Activated naive CD4-positive, alpha-beta T cell treated with anti-CD3 and anti-CD28 coated beads, Interleukin-2, amount 10 ng/mL, durations not matched to agents 7 days and 5 days (primary cell): ENCODE results near the gene DNAJB12.
"Not testable (repeated sequence)": the region's sequence is repeated elsewhere in the genome, so short reads cannot be mapped to it uniquely, and the experiment has no call there.

Source experiments
- CTCF ChIA-PET: fragments of 350-600 bp; sonication (Branson Sonifier 250); formaldehyde crosslinking; loops from one replicate; lab custom pipeline; 2021; ENCODE audit warnings: antibody characterized with exemption; lab: Charles Lee
- DNase-seq: peaks from one replicate; pipeline ENCODE4 v3.0.0-alpha.2; 2020
- H3K27ac Mint-ChIP-seq: one replicate; pipeline ENCODE4 v1.8.0; 2021; ENCODE audit warnings: mild to moderate bottlenecking, moderate library complexity, mixed read lengths
- H3K27me3 Mint-ChIP-seq: one replicate; pipeline ENCODE4 v1.8.0; 2021; ENCODE audit warnings: mild to moderate bottlenecking, mixed read lengths
- H3K36me3 Mint-ChIP-seq: one replicate; pipeline ENCODE4 v1.8.0; 2021; ENCODE audit warnings: mixed read lengths
- H3K4me1 Mint-ChIP-seq: one replicate; pipeline ENCODE4 v1.8.0; 2021; ENCODE audit warnings: mixed read lengths
- H3K4me3 Mint-ChIP-seq: one replicate; pipeline ENCODE4 v1.8.0; 2021; ENCODE audit warnings: mild to moderate bottlenecking, moderate library complexity, mixed read lengths
- H3K9me3 Mint-ChIP-seq: one replicate; pipeline ENCODE4 v1.8.0; 2021; ENCODE audit warnings: mixed read lengths

Gene DNAJB12

DNA sequence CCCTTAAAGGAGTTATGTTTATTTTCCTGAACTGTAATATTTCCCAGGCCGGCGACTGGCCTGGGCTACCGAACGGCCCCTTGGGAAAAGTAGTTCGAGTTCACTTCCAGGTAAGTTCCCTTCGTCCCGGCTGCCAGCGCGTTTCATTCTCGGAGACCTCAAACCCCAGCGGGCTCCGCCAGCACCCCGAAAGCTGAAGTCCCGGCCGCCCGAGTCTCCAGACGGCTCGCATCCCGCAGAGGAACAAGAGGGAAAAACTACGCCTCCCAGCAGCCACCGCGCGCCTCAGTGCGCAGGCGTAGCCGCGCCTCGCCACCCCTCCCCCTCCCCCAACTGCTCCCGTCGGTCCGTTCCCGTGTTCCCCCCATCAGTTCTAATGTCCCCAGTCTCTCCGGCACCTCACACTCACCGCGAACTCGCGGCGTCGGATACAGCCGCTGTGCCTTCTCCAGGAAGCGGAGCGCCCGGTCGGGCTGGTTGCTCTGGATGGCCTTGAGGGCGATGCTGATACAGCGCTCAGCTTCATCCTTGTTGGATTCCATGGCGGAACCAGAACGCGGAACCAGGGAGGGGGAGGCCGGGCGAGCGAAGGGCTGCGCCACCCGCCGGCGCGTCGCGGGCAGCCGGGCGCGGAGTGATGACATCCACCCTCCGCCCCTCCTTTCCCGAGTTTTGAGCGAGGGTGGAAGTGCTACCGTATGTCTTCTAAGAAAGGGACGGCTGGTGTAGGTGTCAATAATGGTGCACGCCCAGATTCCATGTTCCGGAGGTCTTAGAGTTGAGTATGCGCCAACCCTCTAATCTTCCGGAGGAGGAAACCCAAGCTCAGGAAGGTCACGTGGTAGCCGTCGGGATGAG, at the start of gene DNAJB12:
TSS of gene DNAJB12 (minus strand) at position 564 of the 858 bp plus-strand sequence. CDS start at position 542, 22 bp downstream.
- peaks cover 39% of the 10 kb centered on the region for H3K4me1 Mint-ChIP-seq
- H3K36me3 Mint-ChIP-seq: peaks cover 27% of the 10 kb centered on the region
- peaks cover 8% of the 10 kb centered on the region for H3K27me3 Mint-ChIP-seq
- peak within 1 kb of the TSS; percentile 94 for H3K4me3 Mint-ChIP-seq
- peak; percentile 92 for DNase-seq
- no peaks in the 10 kb centered on the region for H3K9me3 Mint-ChIP-seq
- CTCF ChIA-PET: interaction anchor here (1.0 to 1.2 kb wide), 2 partner anchors 10 to 306 kb away, joined by 4 read pairs; no protein-coding TSS in a partner anchor
- H3K27ac Mint-ChIP-seq: peak within 1 kb of the TSS; percentile 94

- CTCF ChIA-PET, H3K27ac Mint-ChIP-seq, DNase-seq, H3K9me3 Mint-ChIP-seq, H3K36me3 Mint-ChIP-seq, H3K4me3 Mint-ChIP-seq, H3K4me1 Mint-ChIP-seq, H3K27me3 Mint-ChIP-seq: not testable (repeated sequence)
Observed at GRCh38 chr10:72395581-72395980, 40.9 kb upstream of the DNAJB12 start.

DNA sequence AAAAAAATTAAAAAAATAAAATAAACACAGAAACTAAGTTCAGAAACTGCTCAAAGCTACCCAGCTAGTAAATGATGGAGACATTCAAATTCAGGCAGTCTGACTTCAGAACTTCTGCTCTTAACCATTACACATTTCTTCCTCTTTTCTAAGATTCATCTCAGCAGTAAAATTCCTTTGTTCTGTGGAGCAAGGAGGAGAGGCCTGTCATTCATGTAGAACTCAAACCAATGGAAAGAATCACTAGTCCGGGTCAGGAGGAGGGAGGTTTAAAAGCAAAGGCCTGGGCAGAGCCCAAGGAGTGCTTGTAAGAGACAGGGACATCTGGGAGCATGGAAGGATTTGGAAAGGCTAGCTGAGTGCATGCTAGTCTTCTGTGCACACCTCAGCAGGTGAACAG, 37.9 kb upstream of the DNAJB12 start:
- H3K27ac Mint-ChIP-seq: no peak overlapping the region
- no peaks in the 10 kb centered on the region for H3K9me3 Mint-ChIP-seq

GRCh38 chr10:72390764-72391163, 36.0 kb upstream of the DNAJB12 start:
- no peak overlapping the region for H3K27ac Mint-ChIP-seq
- no peaks in the 10 kb centered on the region for H3K27me3 Mint-ChIP-seq
- DNase-seq: no peak
- no peak overlapping the region for H3K4me3 Mint-ChIP-seq
- no peaks in the 10 kb centered on the region for H3K36me3 Mint-ChIP-seq
- H3K9me3 Mint-ChIP-seq: no peaks in the 10 kb centered on the region
- CTCF ChIA-PET: no interaction called here
- no peaks in the 10 kb centered on the region for H3K4me1 Mint-ChIP-seq

More for the DNA sequence above, 37.9 kb upstream of the DNAJB12 start:
- CTCF ChIA-PET: interaction anchor here (1.5 kb wide), 1 partner anchor 13 kb away, joined by 3 read pairs; no protein-coding TSS in a partner anchor
- no peak for DNase-seq
- Mint-ChIP-seq H3K4me1 (no peaks in the 10 kb centered on the region), H3K27me3 (no peaks in the 10 kb centered on the region), H3K4me3 (no peak overlapping the region), H3K36me3 (no peaks in the 10 kb centered on the region)

GRCh38 chr10:72389716-72390115, 35.0 kb upstream of the DNAJB12 start:
- H3K4me3 Mint-ChIP-seq: no peak overlapping the region
- CTCF ChIA-PET: no interaction called here
- no peaks in the 10 kb centered on the region for H3K27me3 Mint-ChIP-seq
- no peaks in the 10 kb centered on the region for H3K4me1 Mint-ChIP-seq
- no peaks in the 10 kb centered on the region for H3K9me3 Mint-ChIP-seq
- no peak overlapping the region for H3K27ac Mint-ChIP-seq
- H3K36me3 Mint-ChIP-seq: no peaks in the 10 kb centered on the region
- no peak for DNase-seq

DNA sequence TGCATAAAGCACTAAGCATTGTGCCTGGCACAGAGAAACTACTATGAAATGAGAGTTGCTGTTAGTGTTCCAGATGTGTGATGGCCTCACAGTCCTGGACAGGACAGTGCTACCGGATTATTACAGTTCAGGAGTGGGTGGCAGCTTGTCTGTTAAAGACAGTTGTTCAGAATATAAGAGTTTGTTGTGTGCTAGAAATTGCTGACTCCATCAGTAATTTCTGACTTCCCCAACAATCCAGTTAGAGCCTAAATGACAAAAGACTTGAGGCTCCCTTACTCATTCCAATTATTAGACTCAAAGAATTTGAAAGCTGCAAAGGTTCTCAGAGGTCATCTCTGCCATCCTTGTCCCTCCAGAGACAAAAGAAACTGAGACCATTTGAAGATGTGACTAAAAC, 34.3 kb upstream of the DNAJB12 start:
- no peak overlapping the region for H3K27ac Mint-ChIP-seq
- H3K36me3 Mint-ChIP-seq: no peaks in the 10 kb centered on the region
- H3K9me3 Mint-ChIP-seq: no peaks in the 10 kb centered on the region
- no peak overlapping the region for H3K4me3 Mint-ChIP-seq
- DNase-seq: no peak
- H3K4me1 Mint-ChIP-seq: no peaks in the 10 kb centered on the region
- CTCF ChIA-PET: interaction anchor here (0.6 kb wide), 1 partner anchor 269 kb away, joined by 3 read pairs; no protein-coding TSS in a partner anchor
- no peaks in the 10 kb centered on the region for H3K27me3 Mint-ChIP-seq

- Mint-ChIP-seq H3K4me3 (no peak overlapping the region), H3K27ac (no peak overlapping the region), H3K27me3 (no peaks in the 10 kb centered on the region), H3K36me3 (no peaks in the 10 kb centered on the region), H3K9me3 (no peaks in the 10 kb centered on the region), H3K4me1 (no peaks in the 10 kb centered on the region)
- CTCF ChIA-PET: interaction anchor here (1.5 kb wide), 1 partner anchor 24 kb away, joined by 3 read pairs; no protein-coding TSS in a partner anchor
- no peak for DNase-seq
Observed at GRCh38 chr10:72388062-72388461, 33.3 kb upstream of the DNAJB12 start.

DNA sequence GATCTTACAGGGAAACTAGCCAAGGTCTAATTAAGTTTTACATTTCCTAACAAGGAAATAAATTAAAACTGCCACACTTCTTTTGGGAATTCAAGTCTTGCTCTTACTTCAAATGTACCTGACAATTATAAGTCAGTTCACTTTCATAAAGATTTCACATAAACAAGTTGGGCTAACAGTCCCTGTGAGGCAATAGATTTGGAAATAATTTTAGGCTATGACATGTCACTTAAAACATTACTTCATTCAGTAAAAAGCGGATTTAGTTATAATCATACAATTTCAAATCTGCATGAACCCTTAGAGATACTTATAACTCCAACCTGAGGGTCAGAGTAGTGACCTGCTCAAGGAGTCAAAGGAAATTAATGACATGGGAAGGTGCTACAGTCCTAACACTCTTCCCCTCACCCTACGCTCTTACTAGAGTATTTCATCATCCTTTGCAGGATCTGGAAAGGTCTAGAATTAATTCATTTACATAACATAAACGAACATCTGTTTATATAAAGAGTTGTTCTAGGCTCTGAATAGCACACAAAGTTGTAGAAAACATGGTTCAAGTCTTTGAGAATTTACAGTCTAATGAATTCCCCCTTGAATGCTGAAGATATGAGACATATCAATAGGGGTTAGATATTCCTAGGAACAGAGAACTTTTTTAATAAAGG, 32.3 kb upstream of the DNAJB12 start:
- Mint-ChIP-seq H3K27me3 (no peaks in the 10 kb centered on the region), H3K36me3 (no peaks in the 10 kb centered on the region), H3K4me3 (no peak overlapping the region), H3K27ac (no peak overlapping the region), H3K9me3 (no peaks in the 10 kb centered on the region), H3K4me1 (no peaks in the 10 kb centered on the region)
- DNase-seq: no peak
- CTCF ChIA-PET: interaction anchor here (1.5 kb wide), 1 partner anchor 23 kb away, joined by 3 read pairs; no protein-coding TSS in a partner anchor

DNA sequence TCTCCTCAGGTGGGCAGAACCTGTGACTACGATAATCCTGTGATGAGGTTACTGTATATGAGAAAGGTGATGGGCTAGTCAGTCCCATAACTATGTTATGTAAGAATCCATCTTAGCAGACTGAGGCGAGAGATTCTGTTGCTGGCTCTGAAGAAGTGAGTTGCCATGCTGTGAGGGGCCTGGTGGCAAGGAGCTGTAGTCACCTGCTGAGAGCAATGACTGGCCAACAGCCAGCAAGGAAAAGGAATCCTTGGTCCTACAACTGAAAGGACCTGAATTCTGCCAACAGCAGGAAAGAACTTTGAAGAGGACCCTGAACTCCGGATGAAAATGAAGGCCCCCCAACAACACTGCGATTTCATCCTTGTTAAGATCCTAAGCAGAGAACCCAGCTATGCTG, 31.0 kb upstream of the DNAJB12 start:
- H3K4me3 Mint-ChIP-seq: no peak overlapping the region
- no peaks in the 10 kb centered on the region for H3K4me1 Mint-ChIP-seq
- no peak for DNase-seq
- no peaks in the 10 kb centered on the region for H3K27me3 Mint-ChIP-seq
- H3K9me3 Mint-ChIP-seq: no peaks in the 10 kb centered on the region
- CTCF ChIA-PET: no interaction called here
- H3K27ac Mint-ChIP-seq: no peak overlapping the region
- H3K36me3 Mint-ChIP-seq: no peaks in the 10 kb centered on the region

GRCh38 chr10:72384982-72385381, 30.3 kb upstream of the DNAJB12 start:
- H3K4me3 Mint-ChIP-seq, DNase-seq, H3K27me3 Mint-ChIP-seq, H3K36me3 Mint-ChIP-seq, H3K27ac Mint-ChIP-seq, H3K9me3 Mint-ChIP-seq, H3K4me1 Mint-ChIP-seq: not testable (repeated sequence)
- CTCF ChIA-PET: interaction anchor here (1.8 kb wide), 1 partner anchor 20 kb away, joined by 4 read pairs; no protein-coding TSS in a partner anchor

- Mint-ChIP-seq H3K9me3 (no peaks in the 10 kb centered on the region), H3K4me1 (peaks cover 11% of the 10 kb centered on the region), H3K36me3 (no peaks in the 10 kb centered on the region), H3K27ac (no peak overlapping the region), H3K4me3 (no peak overlapping the region), H3K27me3 (no peaks in the 10 kb centered on the region)
- no peak for DNase-seq
- CTCF ChIA-PET: interaction anchor here (0.8 to 2.1 kb wide), 2 partner anchors 13 to 15 kb away, joined by 3 to 8 read pairs; no protein-coding TSS in a partner anchor
Observed at GRCh38 chr10:72379776-72380175, 25.1 kb upstream of the DNAJB12 start.

DNA sequence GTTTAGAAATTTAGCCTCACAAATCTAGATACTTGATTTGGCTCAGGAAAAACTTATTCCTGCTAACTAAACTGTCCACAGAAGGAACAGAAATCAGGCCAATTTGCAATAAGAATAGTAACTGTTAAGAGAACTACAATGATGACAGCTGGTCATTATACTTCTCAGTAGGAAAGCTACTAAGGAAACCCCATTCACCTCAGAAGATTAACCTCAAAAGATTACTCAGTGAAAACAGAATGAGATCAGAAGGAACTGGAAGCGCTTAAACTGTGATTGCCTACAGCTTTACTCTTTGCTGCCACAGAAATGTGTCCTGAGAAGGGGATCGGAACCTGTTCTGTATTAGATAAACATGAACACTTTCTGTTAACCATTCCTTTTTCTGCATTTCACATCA, 24.3 kb upstream of the DNAJB12 start:
- Mint-ChIP-seq H3K9me3 (no peaks in the 10 kb centered on the region), H3K4me3 (no peak overlapping the region), H3K4me1 (peaks cover 11% of the 10 kb centered on the region), H3K36me3 (no peaks in the 10 kb centered on the region), H3K27ac (no peak overlapping the region), H3K27me3 (no peaks in the 10 kb centered on the region)
- DNase-seq: no peak
- CTCF ChIA-PET: interaction anchor here (0.8 to 2.1 kb wide), 2 partner anchors 14 kb away, joined by 3 to 8 read pairs; no protein-coding TSS in a partner anchor

DNA sequence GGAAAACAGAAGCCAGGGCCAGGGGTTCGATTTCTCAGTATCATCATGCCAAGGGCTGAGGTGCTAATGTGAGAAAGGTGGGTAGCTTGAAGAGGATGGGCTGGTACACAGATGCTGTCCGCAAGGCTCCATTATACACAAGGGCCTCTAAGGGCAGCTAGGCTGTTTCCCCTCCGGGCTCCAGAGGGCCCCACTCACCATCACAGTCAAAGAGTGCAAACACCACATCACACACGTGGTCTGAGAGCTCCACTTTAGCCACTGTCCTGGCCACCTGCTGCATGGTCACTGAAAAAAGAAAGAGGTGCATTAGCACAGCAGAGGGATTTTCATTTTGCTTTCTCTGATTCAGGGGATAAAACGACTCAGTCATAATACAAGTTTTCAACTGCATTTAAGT, 20.9 kb upstream of the DNAJB12 start:
- Mint-ChIP-seq H3K27ac (no peak overlapping the region), H3K36me3 (no peaks in the 10 kb centered on the region), H3K9me3 (no peaks in the 10 kb centered on the region), H3K4me3 (no peak overlapping the region), H3K27me3 (no peaks in the 10 kb centered on the region), H3K4me1 (peaks cover 13% of the 10 kb centered on the region)
- no peak for DNase-seq
- CTCF ChIA-PET: interaction anchor here (1.4 kb wide), 1 partner anchor 11 kb away, joined by 3 read pairs; no protein-coding TSS in a partner anchor

DNA sequence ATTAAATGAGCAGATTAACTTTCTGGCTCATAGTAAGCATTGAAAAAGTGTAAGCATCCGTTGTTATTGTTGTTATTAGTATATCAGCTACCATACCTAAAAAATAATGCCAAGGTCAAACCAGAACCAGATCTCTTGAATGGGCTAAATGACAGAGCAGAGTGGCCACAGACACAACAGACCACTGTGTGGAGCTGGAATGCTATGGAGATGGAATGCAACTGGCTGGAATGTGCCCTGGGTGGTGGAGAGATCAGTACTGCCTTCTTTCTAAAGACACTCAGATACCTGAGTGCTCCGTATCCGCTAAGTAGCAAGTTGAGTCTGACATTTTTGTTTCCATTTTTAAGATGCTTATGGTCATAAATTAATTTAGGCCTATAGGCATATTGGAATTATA, 20.5 kb upstream of the DNAJB12 start:
- Mint-ChIP-seq H3K36me3 (peaks cover 2% of the 10 kb centered on the region), H3K4me1 (peaks cover 17% of the 10 kb centered on the region), H3K4me3 (no peak overlapping the region), H3K27ac (no peak overlapping the region), H3K27me3 (no peaks in the 10 kb centered on the region), H3K9me3 (no peaks in the 10 kb centered on the region)
- CTCF ChIA-PET: interaction anchor here (1.4 kb wide), 1 partner anchor 10 kb away, joined by 3 read pairs; no protein-coding TSS in a partner anchor
- DNase-seq: no peak
